ENCODE measurements around the gene EML6.

Gene EML6

DNA sequence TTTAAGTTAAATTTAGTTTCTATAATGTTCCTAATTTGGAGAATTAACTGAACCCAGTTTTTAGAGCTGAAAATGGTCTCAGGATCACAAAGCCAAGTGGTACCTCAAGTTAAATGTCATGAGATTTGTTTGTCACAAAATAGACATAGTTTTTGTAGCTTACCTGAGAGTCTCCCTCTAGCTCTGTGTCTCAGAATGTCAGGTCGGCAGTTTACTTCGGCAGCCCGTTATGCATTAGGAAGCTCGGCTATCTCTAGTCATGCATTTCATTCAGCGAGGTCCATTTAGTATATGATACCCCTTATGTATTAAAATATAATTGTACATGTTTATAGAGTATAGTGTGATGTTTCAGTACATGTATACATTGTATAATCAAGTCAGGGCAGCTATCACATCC lies 155.6 kb downstream of the EML6 start:
- DNase-seq (ENCODE audit: low read depth in 2 of 2), result no peak

DNA sequence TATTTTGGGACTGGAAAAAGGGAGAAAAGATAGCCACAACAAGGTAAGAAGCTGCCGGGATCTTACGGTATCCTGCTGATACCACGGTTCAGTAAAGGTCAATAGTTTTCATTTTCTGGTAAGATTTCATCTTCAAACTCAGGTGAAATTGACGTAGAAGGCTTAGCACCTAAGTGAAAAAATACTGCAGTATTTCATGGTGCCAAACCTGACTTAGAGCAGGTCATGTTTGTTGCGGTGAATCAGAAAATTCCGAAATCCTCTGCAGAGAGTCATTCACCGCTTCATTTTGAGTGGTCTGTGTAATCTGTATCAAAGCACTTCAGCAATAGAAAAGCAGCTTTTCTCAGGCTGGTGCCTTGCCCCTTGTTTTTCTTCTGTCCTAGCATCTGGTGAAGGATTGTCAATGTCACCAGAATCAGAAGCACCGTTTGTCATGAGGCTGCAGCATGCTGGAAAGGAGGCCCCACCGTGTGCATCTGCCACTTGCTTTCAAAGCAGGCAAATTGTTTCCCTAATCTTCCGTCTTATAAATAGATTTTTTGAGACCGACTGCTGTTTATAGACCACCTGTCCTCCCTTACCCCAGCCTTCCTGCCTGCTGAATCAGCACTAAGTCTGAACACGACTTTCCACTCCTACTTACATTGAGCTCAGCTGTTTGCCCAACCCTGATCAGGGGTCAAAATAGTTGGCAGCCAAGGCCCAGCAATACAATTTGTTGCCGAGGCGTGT lies 156.3 kb downstream of the EML6 start:
- DNase-seq (ENCODE audit: low read depth in 2 of 2), result no peak

DNA sequence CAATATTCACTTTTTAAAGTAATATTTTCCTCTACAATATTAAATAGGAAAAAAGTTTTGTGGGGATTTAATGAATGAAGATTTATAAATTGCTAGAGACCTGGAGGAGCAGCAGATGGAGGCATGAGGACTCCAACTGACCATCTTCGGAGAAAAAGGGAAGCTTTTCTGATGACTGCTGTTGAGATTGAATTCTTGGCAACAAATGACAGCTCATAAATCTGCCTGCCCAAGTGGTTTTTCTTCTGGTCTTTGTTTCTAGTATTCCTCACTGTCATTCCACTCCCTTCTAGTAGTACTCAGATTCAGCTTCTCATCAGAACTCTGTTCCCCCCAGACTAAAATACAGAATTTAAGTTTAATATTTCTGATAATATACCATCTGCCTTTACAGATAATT lies 157.0 kb downstream of the EML6 start:
- no peak for DNase-seq (ENCODE audit: low read depth in 2 of 2)

DNA sequence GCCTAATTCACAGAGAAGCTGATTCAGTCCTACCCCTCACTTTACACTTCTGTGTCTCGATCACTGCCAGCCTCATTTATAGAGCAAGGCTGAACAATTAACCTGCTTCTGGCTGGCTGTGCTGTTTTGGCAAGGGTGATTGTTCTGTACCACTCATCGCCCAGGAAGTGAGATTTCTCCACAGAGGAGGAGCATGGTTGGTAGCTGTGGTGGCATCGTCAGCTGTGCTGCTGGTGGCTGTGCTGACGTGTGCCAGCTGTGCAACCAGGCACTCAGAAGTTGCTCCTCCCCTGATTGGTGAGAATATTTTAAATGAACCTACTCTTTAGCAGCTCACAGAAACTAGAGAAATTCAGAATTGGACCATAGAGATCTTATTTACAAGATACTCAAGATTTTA lies 158.3 kb downstream of the EML6 start:
- no peak for DNase-seq (ENCODE audit: low read depth in 2 of 2)

DNA sequence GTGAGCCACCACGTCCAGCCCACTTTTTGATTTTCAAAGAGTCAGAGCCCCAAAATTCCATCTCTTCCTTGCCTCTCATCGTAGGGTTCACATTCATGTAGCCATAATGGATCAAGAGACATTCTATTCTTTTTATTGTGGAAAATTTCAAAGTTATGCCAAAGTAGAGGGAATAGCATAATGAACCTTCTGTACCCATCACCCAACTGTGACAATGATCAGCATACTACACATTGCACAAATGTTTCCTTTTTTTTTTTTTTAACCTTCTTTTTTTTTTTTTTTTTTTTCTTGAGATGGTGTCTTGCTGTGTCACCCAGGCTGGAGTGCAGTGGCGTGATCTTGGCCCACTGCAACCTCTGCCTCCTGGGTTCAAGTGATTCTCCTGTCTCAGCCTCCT lies 162.4 kb downstream of the EML6 start:
- no peak for DNase-seq (ENCODE audit: low read depth in 2 of 2)

DNA sequence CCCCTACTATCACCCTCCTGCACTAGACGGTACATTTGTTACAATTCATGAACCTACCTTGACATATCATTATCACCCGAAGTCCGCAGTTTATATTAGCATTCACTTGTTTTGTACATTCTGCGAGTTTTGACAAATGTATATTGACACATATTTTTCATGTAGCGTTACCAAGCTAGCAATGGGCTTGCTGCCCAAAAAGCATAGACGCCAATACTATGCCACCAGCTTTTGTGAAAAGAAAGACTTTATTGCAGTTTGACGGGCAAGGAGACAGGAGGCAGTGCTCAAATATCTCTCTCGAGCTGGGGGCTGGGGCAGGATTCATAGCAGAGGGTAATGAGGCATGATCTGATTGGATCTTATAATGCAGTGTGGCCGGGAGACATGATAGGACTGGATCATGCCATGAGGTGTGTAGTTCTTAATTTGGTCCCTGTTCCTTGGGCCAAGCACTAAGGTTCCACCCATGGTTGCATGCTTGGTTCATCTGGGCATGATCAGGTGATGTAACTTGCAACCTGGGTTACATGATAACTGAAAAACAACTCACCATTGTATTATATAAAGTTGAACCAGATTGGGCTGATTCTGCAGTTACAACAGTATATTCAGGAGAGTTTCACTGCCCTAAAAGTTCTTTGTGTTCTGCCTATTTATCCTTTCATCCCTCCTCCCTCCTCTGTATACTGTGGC lies 164.5 kb downstream of the EML6 start:
- no peak for DNase-seq (ENCODE audit: low read depth in 2 of 2)

DNA sequence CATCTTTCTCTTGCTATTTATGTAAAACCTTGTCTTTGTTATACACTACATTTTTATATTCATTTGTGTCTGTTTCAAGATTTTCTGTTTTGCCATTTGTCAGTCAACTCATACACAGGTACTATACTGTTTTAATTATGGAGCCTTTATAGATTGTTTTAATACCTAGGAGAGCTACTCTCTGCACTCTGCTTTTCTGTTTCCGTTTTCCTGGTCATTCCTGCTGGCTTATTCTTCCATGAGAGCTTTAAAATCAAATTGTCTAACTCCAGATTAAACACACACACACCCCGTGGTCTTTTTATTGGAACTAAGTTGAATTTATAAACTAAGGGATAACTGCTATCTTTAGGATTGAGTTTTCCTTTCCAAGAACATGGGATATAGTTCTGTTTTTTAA lies 165.6 kb downstream of the EML6 start:
- DNase-seq (ENCODE audit: low read depth in 2 of 2), result no peak

DNA sequence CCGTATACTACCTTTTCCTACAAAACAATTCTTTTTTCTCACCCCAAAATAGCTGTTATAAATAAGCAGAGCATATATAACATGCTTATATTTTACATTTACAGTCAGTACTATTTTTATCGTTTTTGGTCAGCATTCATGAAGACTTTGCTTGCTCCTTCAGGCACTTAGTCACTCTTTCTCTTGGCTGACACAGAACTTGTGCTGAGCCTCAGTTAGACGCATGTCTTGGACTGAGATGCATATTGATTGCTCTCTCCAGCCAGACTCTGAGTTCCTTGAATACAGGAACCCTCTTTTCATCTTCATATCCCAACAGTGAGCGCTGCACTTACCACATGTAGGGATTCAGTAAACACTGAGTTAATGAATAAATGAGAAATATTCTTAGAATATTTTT lies 168.4 kb downstream of the EML6 start:
- no peak for DNase-seq (ENCODE audit: low read depth in 2 of 2)

DNA sequence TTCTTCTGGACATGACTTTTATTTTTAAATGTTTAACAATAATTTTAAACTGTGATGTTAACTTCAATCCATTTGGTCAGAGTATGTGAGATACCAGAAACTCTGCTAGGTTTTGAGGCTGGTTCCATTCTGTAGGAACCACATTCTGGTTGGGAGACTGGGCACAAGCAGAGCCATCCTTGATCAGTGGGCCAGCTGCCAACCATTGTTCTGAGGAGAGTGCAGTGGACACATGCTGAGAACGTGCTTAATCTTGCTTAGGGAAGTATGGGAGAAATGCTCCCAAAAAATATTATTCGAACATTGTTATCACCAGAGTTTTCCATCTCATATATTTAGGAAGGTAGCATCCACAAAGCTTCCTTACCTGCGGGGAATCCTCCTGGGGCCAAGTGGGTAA lies 171.0 kb downstream of the EML6 start:
- no peak for DNase-seq (ENCODE audit: low read depth in 2 of 2)

DNA sequence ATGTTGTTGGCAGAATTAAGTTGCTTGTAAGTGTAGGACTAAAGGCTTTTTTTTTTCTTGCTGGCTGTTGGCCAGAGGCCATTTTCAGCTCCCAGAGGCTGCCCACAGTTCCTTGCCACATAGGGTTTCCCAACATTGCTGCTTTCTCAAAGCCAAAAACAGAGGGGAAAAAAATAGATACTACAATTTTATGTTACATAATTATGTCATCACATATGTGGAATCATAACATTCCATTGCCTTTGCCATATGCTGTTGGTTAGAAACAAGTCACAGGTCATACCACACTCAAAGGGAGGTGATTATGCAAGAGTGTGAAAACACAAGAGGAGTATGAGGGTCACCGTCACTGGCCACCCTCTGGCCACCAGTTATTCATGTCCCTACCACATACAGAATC lies 172.3 kb downstream of the EML6 start:
- peak; percentile 26 to 27 for DNase-seq (ENCODE audit: low read depth in 2 of 2)

DNA sequence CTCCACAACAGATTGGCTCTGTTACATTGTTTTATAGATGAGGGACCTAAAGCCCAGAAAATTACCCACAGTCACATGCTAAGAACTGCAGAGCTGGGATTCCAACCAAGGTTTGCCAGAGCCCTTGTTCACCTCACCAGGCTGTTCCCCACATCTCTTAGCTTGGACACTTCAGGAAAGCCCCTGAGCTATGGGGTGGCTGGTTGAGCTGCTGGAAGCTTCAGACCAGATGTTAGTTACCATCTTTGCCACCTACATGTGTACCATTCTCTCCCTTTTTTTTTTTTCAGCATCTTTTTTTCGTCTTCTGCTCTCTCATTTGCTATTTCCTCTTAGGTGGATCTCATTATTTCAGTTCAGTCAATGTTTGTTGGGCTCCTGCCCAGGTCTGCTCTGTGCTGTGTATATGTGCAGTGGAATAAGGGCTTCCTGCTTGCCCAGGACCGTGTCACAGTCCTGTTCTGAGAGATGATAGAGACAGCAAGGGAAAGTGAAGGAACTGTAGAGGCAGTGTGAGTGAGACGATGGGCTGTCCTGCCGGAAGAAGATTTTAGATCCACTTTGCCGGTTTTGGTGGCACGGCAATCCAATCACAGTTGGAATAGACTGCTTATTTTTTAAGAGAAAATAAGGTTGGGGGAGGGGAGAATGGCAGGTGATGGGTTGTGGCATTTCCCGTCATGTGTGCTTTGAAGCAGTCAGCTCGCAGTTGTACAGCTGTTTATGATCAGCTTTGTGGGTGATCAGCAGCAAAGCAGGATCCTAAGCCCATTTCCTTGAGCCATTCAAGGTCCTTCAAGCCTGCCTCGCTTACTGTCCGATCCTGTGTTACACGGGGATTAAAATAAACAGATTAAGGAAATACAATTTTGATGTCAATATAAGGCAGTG lies 174.2 kb downstream of the EML6 start:
- no peak for DNase-seq (ENCODE audit: low read depth in 2 of 2)

DNA sequence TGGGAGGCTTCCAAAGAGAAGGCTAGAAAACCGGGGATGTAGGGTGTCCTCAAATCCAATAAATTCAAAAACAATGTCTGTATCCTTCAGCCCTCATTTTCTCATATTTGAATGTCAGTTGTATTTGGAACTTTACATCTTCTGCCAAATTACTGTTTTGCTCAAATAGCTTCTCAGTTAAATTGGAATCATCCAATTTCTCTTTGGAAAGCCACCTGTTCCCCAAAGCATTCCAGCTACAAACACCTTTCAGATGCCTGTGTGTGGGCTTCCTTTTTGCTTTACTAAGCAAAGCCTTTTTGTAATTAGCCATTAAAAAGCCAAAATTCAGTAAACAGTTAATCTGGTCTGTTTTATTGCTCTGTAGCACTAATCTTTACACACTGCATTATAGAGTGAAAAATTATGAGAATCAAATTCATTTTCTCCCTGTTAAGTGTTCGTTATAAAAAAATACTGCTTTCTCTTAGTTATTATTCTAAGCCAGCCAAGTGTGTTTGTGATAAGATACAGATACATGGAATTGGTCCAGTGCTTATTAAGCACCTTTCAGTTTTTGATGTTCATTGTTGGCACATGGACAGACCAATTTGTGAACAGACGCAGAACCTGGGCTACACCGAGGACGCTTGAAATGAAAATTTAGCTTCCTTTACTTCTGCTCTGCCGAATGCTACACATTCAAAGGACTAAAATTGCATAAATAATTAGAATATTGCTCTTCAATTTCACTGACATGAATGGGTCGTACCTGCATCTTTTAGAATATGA lies 175.2 kb downstream of the EML6 start:
- DNase-seq (ENCODE audit: low read depth in 2 of 2), result no peak

DNA sequence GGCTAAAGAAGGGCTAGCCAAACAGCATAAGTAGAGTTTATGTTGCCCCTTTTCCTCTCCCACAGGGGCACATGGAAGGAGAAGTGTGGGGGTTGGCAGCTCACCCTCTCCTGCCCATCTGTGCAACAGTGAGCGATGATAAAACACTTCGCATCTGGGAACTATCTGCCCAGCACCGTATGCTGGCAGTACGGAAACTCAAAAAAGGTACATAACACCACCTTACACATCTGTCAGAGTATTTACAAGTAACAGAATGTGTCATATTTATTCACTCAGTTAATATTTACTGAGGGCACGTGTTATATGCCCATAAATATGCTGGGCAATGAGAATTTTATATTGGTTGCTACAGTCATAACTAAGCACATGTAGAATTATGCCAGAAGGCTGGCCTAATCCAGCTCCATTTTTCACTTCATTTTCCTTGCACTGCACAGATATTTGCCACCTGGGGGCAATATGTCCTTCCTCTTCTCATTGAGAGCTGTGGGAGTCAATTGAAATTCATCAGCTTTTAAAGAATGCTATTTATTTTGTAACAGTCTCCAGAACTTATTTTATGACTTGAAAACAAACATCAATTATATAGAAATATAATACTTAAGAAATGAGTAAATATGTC lies 176.2 kb downstream of the EML6 start:
- peak; percentile 36 to 40 for DNase-seq (ENCODE audit: low read depth in 2 of 2)

DNA sequence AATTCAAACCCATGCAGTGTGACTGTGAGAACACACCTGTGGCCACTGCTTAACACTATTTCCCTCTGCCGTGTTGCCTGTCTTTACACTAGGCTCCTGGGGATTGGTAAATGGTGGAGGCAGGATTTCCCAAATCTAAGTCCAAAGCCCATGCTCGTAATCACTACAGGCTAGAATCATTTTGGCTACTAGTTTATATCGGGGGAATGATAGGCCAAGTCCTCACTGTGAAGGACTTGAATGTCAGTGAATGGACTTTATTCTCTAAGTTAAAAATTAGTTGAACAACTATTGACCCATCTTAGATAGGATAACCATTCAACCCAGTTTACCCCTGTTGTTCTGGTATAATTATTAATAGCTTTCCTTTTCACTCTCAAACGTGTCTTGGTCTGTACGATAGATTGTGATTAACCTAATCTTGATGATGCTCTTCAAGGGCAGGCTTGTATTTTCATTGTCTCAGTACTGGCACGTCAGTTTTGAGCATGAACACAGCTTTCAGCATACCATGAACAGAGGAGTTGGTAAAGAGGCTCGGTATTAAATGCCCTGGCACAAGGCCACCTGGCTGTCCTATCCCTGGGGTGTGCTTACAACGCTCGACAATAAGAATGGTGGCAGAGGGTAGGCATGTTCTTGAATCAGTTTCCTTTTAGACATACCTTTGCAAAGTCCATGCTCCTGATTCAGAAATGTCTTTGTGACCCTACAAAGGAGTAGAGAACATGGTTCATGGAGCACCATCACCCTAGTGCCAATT lies 177.9 kb downstream of the EML6 start:
- no peak for DNase-seq (ENCODE audit: low read depth in 2 of 2)

DNA sequence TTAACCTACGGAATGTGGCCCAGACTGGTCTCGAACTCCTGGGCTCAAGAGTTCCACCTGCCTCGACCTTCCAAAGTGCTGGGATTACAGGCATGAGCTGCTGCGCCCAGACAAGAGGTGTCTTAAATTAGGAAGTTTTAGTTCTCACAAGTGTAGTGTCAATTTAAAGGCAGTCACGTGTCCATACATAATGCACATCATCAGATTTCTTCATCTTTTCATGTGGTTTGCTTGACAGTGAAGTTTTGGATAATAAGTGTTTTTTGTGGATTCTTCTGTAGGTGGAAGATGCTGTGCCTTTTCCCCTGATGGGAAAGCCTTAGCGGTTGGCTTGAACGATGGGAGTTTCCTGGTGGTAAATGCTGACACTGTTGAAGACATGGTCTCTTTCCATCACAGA lies 179.3 kb downstream of the EML6 start:
- DNase-seq (ENCODE audit: low read depth in 2 of 2), result no peak

DNA sequence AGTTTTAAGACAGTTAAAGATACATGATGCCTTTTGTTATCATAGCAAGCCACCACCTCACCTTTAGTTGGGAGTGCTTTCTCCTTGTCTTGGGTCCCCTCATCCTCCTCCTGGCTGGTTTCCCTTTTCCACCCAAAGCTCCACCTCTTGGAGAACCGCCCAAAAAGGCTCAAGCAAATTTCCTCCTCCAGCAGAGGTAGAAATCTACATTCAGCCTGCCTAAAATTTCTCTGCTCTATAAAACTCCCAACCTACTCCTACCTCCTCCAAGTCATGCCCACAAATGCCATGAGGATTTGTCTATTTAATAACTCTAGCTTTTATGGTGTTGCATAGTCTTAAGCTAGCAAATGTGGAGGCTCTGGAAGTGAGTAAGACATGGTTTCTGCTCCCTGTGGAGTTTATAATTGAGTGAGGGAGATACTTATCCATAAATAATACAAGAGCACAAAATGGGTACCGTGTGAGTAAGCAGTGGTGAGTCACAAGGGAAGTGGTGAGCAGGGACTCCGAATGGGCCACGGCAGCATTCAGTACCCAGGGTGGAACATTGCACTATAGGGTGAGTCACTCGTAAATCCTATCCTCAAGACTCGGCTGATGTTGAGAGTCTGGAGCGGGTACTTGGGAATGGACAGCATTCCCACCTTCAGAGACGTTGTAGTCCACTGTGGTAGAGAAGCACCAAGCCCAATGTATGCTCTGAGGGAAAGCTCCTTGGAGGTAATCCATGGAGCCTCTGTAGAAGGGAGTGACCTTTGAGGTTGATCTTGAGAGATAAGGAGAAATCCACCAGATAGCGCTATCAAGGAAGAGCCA lies 180.5 kb downstream of the EML6 start:
- DNase-seq (ENCODE audit: low read depth in 2 of 2), result peak; percentile 93 to 95

DNA sequence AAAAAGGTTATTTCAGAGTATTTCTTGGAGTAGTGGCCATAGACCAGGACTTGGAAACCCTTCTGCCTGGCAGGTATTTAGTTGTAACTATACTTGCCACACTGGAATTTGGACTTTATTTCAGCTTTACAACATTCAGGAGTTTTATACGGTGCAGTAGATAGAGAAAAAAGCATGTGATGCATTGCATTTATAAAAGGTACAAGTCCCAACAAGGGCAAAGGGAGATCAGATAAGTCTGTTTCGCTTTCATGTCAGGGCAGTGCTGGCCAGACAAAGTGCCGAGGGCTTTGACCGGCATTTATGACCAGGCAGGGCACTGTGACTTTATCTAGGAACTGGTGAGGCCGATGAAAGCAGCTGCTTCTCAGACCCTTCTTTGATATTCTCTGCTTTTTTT lies 181.4 kb downstream of the EML6 start:
- DNase-seq (ENCODE audit: low read depth in 2 of 2), result no peak

DNA sequence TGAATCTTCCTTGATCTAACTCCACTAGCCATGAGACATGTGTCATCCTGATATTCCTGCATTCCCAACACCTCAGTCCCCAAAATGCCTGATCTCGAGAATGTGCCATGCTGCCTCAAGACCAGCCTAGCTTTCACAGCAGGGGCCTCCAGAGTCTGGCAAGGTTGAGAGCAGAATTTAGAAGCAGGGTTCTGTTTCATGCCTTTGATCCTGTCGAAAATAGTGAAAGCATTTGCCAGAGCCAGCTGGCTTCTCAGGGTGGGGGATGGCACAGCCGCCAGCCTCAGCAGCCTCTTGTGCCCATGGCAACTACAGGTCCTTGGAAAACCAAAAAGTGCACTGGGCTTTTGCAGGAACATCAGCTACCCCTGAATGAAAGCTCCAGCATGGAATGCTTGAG lies 183.3 kb downstream of the EML6 start:
- DNase-seq (ENCODE audit: low read depth in 2 of 2), result no peak

DNA sequence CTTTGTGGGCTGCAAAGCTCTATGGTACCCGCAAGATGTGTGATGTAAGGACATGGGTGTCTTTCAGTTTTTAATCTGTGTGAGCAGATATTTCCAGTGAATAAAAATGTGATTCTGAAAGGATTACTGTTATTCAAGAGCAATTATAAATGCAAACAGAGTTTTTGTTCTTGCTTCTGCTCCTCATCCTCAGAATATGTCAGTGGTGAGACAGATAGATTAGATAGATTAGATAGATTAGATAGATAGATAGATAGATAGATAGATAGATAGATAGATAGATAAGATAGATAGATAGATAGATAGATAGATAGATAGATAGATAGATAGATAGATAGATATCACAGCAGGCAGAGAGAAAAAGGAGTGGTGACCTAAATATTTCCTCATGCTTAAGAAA lies 184.2 kb downstream of the EML6 start:
- DNase-seq (ENCODE audit: low read depth in 2 of 2), result no peak

DNA sequence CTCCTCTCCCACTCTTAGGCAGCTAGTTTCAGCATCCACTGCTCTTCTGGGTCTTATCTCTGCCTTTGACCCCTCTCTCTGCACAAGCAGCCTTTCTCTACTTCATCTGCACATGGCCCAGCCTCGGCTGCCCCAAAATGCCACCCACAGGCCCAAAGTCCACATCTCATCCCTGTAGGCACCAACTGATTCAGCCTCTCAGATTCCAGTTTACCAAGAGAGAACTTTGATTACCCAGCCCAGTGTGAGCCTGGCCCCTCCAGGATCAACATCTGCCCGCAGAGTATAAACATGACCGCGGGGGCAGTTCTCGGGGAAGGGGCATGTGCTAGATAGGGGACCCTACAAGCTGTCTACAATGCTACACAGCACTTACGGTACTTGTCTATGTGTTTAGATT lies 185.1 kb downstream of the EML6 start:
- DNase-seq (ENCODE audit: low read depth in 2 of 2), result no peak
